ENCODE measurements around the gene SPAG16.

- TF ChIP-seq, protein P1, sequence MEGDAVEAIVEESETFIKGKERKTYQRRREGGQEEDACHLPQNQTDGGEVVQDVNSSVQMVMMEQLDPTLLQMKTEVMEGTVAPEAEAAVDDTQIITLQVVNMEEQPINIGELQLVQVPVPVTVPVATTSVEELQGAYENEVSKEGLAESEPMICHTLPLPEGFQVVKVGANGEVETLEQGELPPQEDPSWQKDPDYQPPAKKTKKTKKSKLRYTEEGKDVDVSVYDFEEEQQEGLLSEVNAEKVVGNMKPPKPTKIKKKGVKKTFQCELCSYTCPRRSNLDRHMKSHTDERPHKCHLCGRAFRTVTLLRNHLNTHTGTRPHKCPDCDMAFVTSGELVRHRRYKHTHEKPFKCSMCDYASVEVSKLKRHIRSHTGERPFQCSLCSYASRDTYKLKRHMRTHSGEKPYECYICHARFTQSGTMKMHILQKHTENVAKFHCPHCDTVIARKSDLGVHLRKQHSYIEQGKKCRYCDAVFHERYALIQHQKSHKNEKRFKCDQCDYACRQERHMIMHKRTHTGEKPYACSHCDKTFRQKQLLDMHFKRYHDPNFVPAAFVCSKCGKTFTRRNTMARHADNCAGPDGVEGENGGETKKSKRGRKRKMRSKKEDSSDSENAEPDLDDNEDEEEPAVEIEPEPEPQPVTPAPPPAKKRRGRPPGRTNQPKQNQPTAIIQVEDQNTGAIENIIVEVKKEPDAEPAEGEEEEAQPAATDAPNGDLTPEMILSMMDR (IDR thresholded peaks at IDR 0.05) = no peak
- no peak for TF ChIP-seq POLR2A (IDR thresholded peaks at IDR 0.05)
Measured at GRCh38 chr2:214034417-214034816, 750.2 kb downstream of the SPAG16 start.

Data from heart left ventricle (tissue), 13 donors.